GM18519 (cell line): ENCODE measurements around the gene SCEL.
"Not testable (repeated sequence)": the region's sequence is repeated elsewhere in the genome, so short reads cannot be mapped to it uniquely, and the experiment has no call there.

Experiments
- ATAC-seq: cut with Tn5 transposase; IDR thresholded peaks from one replicate; pipeline ENCODE4 v1.9.1; 2021; ENCODE audit warnings: mild to moderate bottlenecking, moderate library complexity; ENCODE audit not compliant: unreplicated experiment, low FRiP score

SCEL gene, protein sequence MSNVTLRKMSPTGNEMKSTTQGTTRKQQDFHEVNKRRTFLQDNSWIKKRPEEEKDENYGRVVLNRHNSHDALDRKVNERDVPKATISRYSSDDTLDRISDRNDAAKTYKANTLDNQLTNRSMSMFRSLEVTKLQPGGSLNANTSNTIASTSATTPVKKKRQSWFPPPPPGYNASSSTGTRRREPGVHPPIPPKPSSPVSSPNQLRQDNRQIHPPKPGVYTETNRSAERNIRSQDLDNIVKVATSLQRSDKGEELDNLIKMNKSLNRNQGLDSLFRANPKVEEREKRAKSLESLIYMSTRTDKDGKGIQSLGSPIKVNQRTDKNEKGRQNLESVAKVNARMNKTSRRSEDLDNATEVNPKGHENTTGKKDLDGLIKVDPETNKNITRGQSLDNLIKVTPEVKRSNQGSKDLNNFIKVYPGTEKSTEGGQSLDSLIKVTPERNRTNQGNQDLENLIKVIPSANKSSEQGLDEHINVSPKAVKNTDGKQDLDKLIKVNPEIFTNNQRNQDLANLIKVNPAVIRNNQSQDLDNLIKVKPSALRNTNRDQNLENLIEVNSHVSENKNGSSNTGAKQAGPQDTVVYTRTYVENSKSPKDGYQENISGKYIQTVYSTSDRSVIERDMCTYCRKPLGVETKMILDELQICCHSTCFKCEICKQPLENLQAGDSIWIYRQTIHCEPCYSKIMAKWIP

DNA sequence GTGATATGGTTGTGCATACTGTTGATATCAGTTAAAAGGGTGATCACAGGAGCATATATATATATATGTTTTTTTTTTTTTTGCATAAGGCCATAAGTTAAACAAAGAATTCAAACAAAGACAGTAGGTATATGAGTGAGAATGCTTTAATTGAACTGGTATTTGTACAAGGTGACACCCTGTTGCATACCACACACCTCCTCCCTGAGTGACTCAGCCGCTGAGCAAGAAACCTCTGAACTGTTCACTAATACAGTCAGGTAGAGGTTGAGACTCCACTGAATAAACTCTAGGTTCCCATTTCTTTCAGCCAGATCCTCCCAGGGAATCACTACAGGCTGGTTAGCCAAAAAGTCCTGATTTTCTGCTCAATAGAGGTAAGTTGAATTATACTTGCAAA is at the start of gene SCEL:
Gene SCEL, plus strand, starts transcription at position 259 of the 400 bp plus-strand sequence. CDS start 20,170 bp downstream, outside the sequence.
- no peak for ATAC-seq

DNA sequence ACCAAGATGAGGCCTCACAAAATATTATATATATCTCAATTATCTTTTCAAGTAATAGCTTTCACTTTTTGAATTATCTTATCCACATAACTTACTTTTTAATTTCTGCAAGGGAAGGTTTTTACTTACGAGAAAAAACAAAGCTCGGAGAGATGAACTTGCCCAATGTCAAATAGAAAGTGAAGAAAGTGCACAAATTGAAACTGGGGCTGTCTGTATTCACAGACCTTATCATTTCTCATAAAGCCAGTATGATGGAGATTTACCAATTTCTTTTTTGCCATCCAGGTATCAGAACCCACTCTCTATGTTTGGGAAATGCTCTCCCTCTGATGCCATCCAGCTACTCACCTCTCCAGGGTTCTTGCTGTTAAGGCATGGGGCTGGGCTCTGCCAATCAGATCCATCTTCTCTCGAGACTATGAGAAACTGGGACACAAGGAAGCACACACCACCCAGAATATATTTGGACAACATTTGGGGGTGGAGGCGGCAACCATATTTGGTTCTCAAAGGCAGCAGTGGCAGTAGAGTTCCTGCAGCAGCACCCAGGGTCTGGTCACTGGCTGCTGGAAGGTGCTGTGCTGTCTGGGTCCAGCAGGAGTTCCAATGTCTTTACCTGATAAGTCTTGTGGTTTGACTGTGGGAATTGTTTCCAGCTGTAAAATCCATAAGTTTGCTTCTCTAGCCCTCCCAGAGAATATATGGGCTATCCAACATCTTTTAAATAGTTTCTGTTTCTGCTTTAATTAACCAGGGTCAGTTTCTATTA is 45.8 kb upstream of the SCEL start:
- ATAC-seq, result no peak

DNA sequence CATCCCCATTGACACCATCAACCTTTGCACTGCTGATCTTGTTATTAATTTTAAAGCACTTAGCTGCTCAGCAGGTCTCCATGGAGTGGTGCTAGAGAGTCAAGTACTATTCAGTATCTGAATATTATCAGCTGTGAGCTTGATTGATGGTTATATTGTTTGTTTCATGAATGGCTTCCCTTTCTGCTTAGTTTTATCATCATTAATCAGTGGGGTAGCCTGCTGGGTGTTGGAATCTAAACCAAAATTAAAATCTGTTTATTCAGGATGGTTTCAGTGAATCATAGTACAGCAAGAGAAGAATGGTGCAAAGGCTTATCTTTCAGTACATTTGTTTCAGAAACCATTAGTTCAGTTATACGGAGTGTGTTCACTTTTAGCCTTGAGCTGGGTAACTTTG is 42.5 kb upstream of the SCEL start:
- peak; percentile 63 for ATAC-seq

DNA sequence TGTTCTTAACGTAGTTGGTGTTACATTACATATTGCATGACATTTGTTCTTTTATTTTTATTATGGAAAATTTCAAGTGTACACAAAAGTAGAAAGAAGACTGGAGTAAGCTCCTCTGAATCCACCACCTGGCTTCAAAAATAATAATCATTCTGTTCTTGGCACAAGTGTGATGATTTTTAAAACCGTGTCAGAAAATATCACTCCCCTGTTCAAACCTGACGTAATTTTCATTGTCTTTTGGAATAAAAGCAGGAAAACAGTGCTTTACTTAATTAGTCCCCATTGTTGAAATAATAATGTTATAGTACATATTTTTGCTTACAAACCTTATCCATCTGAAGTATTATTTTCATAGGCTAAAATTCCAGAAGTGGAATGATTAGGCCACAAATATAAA is 41.3 kb upstream of the SCEL start:
- ATAC-seq, result no peak

DNA sequence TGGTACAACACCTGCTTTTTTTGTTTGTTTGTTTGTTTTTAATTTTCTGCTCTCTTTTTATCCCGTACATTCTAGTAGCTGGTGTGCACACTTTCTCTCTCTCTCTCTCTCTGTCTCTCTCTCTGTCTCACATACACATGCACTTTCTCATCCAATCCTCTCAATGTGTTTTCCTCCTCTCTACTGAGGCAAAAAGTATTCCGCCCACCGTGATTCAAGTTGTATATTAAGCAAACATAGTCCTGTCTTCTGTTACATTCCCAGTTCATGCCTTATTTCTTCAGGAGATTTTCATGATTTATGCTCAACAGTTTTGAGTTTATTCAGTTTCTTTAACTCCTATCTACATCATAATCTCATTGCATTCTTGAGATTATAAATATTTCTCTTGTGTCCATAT is 38.2 kb upstream of the SCEL start:
- no peak for ATAC-seq

DNA sequence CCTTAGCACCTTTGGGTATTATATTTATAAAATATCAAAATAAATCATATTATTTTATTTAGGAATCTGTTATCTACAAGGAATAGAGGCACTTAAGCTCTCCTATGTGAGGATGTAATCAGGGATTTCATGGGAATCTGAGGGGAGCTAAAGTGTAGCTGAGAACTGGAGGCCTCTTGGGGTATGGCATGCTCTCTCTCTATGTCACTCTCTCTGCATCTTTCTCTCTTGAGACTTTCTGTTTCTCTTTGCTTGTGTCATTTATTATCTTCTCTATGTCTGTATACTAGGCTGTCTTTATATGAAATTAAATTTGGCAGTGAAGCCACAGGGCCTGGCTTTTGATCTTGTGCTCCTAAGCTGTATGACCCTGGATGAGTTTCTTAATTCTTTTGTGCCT is 37.7 kb upstream of the SCEL start:
- ATAC-seq, result no peak

DNA sequence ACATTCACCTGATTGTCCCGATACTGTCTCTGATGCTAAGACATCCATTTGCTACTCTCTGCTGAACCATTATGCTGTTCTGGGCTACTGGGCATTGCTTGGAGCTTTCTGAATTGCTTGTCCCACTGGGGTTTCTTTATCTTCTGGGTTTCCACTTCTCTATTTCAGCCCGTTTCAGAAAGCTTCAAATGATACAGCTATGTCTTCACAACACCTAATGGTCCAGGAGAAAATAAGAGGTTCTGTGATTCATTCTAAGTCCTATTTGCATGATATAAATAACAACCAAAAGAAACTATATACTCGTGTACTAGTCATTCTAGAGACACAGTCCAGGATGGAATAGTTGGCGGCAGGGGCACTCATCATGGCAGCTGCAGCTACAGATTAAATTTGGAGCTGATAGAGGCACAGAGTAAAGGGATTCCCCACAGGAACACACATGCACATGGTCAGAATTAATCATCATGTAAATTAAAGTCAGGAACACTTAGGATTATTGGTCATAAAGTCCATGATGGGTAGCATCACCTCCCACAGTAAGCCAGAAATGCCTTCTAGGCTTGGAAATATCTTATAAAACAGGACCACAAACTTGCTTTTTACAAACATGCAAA is 33.3 kb upstream of the SCEL start:
- peak; percentile 84 for ATAC-seq

DNA sequence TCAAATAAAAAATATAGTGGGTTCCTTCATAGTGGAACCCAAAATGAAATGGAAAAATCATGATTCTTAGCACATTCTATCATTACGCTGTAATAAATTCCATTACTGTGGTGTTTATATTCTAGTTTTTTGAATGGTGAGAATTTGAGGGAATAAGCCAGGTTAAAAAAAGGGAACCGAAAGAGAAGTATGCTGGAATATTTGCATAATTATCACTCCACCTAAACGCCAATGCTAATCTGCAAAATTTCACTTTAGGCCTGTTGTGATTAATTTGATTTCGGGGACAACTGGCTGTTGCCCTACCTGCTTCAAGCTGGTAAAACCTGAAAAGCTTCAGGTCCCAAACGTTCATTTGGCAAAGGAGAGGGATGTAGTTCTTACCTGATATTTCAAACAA is 32.1 kb upstream of the SCEL start:
- ATAC-seq, result no peak

DNA sequence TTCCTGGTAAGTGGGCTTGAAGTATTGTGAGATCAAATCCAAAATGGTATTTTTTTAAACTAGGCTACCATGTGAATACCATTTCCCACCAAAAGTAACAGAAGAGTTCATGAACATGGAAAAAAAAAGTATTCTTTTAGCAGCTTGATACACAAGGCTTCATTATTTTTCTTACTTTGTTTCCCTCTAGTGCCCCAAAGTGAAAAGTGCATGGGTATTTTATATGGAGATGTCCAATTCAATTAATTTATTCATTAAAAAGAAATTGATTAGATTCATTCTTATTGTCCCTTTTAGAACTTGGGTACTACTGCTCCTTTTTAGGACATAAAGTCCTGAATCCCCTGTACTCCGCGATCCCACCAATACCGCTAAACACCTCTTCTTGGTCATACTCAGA is 28.6 kb upstream of the SCEL start:
- no peak for ATAC-seq

DNA sequence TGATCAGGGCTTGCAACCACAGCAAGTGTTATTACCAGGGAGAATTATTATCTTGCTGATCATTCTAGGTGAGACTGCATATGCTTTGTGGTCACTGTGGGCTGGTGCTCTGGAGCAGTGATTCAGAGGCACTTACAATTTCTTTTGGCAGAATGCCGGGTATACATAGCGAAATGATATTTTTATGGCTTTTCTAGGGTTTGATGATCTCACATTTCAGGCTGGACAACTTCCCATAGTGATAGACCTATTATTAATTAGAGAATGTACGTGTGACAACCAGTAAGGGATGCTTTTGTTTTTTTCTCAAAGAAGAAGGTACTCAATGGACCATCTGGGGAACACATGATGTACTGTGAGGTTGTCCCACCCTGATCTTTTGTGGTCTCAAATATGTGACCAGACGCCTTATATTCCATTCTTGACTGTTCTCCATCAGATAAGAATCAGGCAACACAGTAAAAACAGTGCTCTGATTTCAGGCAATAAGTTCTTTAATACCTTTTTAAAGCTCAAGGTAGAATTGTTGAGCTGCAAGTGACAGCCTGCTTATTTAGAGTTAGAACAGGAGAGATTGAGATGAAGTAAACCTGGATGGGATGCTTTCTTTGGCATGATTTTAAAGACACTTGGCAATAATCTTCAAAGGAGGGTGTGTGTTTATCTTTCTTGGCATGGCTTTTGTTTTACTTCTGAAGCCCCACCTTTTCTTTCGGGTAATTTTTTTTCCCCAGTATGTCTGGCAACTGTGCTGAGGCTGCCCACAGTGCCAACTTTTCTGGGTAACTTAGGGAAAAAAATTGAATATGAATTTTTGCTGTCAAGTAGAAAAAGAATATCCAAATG is 27.4 kb upstream of the SCEL start:
- ATAC-seq, result no peak

DNA sequence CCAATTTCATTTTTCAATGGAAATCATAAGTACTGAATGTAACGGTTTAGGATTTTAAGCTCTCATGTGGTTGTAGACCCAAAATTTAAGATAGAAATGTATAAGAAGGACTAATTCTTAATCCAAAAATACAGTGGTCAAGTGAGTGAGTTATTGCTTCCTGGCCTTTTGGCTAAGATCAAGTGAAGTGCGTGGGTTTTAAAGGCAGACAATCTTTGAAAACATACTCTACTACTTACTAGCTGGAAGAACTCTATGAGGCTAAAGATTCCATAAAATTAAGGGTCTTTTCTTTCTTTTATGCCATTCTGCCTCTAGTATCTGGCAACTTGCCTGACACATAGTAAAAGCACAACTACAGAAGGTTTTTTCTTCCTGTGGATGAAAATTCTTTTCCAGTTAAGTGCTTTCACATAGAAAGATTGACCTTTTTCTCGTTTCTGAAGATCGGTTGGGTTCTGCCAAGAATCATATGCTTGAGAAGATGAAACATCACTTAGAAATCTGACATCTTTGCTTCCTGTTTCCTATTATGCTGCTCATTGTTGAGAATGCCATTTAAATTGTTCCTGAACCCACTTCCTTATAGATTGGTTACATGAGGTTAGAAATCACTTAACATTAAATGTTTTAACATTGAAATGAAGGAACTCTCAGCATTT is 26.4 kb upstream of the SCEL start:
- no peak for ATAC-seq

DNA sequence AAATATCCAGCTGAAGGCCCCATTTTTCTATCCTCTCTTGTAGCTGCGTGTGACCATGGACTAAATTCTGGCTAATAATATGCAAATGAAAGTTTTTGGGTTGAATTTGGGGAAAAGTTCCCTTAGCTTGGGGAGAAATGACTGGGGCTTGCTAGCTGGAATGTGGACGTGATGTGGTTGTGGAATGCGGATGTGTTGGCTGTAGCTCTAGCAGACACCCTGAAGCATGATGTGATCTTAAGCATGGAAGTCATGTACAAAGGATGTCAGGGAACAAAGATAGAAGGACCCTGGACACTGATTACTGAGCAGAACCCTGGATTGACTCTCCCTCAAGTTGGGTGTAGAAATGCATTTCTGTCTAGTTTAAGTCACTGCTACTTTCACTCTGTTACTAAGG is 25.4 kb upstream of the SCEL start:
- no peak for ATAC-seq

DNA sequence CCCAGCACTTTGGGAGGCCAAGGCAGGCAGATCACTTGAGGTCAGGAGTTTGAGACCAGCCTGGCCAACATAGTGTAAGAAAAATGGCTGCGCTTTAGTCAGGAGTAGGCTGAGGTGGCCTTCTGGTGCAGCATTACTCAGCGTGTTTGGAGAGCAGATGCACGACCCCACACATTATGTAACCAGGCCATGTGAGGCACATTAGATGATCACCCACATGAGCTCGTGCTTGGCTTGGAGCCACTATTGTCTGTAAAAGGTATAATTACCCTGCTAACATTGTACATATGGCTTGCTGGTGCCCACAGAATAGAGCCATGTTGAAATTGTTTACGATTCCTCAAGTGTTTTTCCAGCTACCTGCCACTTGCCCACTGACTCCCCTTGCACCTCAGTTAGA is 24.0 kb upstream of the SCEL start:
- no peak for ATAC-seq

DNA sequence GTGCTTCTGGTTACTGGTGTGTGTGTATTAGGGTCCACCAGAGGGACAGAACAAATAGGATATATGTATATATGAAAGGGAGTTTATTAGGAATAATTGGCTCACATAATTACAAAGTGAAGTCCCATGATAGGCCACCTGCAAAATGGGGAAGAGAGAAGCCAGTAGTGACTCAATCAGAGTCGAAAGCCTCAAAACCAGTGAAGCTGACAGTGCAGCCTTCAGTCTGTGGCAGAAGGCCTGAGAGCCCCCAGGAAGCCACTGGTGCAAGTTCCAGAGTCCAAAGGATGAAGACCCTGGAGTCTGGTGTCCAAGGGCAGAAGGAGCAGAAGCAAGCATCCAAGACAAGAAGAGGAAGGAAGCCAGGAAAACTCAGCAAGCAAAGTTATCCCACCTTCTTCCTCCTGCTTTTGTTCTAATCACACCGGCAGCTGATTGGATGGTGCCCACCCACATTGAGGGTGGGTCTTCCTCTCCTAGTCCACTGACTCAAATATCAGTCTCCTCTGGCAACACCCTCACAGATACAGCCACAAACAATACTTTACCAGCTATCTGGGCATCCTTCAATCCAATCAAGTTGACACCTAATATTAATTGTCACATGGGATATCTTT is 21.7 kb upstream of the SCEL start:
- ATAC-seq, result peak; percentile 80

DNA sequence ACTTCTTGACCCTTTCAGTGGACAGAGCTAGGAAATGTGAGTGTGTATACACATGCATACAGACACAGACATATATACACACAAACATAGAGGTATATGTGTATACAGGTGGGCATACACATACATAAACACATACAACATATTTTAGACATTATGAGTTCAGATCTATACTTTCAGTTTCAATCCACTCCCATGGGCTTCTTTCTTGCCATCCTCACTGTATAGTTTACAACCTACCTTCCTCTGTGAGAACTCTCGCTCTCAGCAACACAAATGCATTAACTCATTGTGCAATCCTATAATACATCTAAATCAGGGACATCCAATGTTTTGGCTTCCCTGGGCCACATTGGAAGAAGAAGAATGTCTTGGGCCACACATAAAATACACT is 21.2 kb upstream of the SCEL start:
- peak; percentile 74 for ATAC-seq

DNA sequence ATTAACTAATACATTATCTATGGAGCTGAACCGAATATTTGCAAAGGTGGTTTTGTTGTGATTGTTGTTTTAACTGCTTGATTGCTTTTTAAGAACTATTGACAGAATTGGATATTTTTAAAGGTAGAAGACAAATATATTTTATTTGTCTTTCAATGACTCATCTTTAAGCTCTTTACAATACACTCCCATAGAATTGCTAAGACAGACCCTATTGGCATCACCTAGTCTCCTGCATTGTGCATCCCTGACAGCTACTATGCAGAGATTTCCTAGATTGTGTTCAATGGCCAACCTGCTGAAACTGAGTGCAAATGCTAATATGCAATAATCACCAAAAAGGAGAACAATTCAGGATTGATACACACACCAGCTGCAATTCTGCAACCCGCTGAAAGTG is 19.7 kb upstream of the SCEL start:
- ATAC-seq, result no peak

DNA sequence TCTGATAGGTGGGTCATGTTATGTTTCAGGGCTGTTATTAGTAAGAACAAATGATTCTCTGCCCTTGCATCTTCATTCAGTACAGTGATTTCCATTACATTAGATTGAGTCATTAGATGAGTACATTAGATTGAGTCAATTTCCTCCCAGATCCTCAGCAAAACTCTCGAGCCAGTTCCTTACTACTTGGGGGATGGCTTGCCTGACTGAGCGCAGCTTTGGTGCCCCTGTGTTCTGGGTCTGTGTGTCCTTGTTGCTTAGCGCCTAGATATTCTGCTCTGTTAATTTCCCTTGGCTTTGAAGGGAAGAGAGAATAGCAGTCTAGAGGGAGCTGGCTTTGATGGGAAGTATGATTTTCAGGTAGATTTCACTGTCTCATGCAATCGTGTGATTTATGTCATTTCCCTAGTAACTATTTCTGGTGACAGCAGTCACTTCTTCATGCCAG is 19.1 kb upstream of the SCEL start:
- no peak for ATAC-seq

DNA sequence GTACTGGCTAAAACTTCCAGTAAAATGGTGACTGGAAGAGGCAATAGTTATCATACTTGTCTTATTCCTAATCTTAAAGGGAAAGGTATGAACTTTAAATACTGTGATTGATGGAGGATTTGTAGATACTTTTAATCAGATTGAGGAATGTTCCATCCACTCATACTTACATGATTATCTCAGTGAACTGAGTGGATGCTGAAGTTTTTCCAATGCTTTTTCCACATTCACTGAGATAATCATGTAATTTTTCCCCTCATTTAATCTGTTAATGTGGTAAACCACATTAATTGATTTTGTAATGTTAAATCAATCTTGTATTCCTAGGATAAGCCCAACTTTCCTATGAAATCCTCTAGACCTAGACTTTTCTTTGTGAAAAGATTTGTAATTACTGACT is 17.2 kb upstream of the SCEL start:
- no peak for ATAC-seq

DNA sequence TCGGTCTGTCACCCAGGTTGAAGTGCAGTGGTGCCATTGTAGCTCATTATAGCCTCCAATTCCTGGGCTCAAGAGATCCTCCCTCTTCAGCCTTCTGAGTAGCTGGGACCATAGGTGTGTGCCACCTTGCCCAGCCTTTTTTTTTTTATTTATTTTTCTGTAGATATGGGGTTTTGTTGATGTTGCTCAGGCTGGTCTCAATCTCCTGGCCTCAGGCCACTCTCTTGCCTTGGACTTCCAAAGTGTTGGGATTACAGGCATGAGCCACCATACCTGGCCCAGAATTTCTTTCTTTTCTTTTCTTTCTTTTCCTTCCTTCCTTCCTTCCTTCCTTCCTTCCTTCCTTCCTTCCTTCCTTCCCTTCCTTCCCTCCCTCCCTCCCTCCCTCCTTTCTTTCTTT is 16.1 kb upstream of the SCEL start:
- not testable (repeated sequence) for ATAC-seq
